Prostate gland (tissue), 2 donors: ENCODE results near the gene TBC1D22A. TPM values are rescaled to one million over a fixed set of nuclear protein-coding genes. Genes with fewer than 3 reads are reported as not detected.

ENCODE experiments used
- DNase-seq: peaks from one replicate; pipeline ENCODE4 v3.0.0-alpha.2; 2019; ENCODE audit warnings: low spot score
- H3K27ac ChIP-seq, 2 donors: fragments of 200-600 bp; sonication (generic); 2 replicates each; pipeline ENCODE4 v1.5.1; 2017 to 2019
- H3K27me3 ChIP-seq: fragments of 200-600 bp; sonication (generic); replicated peaks from 2 replicates; pipeline ENCODE4 v1.5.1; 2019; ENCODE audit not compliant: insufficient read depth
- H3K36me3 ChIP-seq, 2 donors: fragments of 200-600 bp; sonication (generic); 1 replicate in 1 of 2; 2 replicates in 1 of 2; pipeline versions ENCODE4 v1.5.1 to v1.8.1; 2017 to 2019
- H3K4me1 ChIP-seq: fragments of 200-600 bp; sonication (generic); replicated peaks from 2 replicates; pipeline ENCODE4 v1.5.1; 2019
- H3K4me3 ChIP-seq, 2 donors: fragments of 200-600 bp; sonication (generic); 2 replicates each; pipeline ENCODE4 v1.5.1; 2017 to 2019
- H3K9me3 ChIP-seq: fragments of 200-600 bp; sonication (generic); 2 replicates; pipeline ENCODE4 v1.5.1; 2017
- CTCF ChIP-seq, 4 experiments: fragments of 200-600 bp in 2 of 4; fragments of 450-650 bp in 2 of 4; sonication (generic) in 2 of 4; IDR thresholded peaks; 1 replicate in 3 of 4; 2 replicates in 1 of 4; pipeline ENCODE4 v1.5.1; 2016 to 2019; ENCODE audit warnings: antibody characterized with exemption in 4 of 4, mild to moderate bottlenecking in 2 of 4, moderate library complexity in 2 of 4
- POLR2A ChIP-seq: fragments of 450-650 bp; IDR thresholded peaks from one replicate; pipeline ENCODE4 v1.6.1; 2016; ENCODE audit warnings: antibody characterized with exemption, mild to moderate bottlenecking
- POLR2AphosphoS5 ChIP-seq: sonication (generic); formaldehyde crosslinking; IDR thresholded peaks from one replicate; pipeline ENCODE4 v1.6.1; 2017; ENCODE audit warnings: antibody characterized with exemption
- WGBS: methylation state at CpG from one replicate; pipeline ENCODE4 v1.1.5; 2018; 5-methylcytosine and 5-hydroxymethylcytosine counted together
- intact Hi-C: fragments of 100-400 bp; cut with DNase I; formaldehyde crosslinking; loops from one replicate; pipeline ENCODE4 v1.14.2; 2022
- total RNA-seq, 2 donors: library from RNA; depleted of rRNA; stranded (reverse); fragments of >200 nt; gene quantifications; one replicate each; pipeline ENCODE4 v1.1.0, GENCODE V29; 2016

The TBC1D22A gene
- total RNA-seq, 2 donors from 2014 or later: 16.0 to 30.7 TPM

DNA sequence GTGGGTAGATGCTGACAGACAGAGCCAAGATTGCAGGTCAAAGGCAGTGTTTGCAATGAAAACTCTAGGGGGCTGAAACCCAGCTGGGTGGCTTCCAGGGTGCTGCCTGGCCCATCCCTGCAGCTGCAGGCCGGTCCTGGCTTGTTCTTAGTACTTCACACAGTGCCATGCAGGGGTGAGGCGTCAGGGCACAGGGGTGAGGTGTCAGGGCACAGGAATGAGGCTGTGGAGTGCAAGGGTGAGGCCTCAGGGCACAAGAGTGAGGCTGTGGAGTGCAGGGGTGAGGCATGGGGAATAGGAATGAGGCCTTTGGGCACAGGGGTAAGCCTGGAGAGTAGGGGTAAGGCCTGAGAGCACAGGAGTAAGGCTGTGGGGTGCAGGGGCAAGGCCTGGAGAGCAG lies 337.6 kb downstream of the TBC1D22A start:
- Histone ChIP-seq H3K27me3 (no peaks in the 10 kb centered on the region), H3K36me3 (no peaks in the 10 kb centered on the region), H3K4me3 (no peak overlapping the region), H3K9me3 (no peaks in the 10 kb centered on the region), H3K4me1 (no peaks in the 10 kb centered on the region), H3K27ac (no peak overlapping the region)
- WGBS: 60% methylated on average over 2 of the region's 2 CpGs
- no peak for DNase-seq
- intact Hi-C loops: no loop called here
- TF ChIP-seq CTCF (IDR thresholded peaks at IDR 0.05) (no peak), POLR2AphosphoS5 (no peak), POLR2A (no peak)

DNA sequence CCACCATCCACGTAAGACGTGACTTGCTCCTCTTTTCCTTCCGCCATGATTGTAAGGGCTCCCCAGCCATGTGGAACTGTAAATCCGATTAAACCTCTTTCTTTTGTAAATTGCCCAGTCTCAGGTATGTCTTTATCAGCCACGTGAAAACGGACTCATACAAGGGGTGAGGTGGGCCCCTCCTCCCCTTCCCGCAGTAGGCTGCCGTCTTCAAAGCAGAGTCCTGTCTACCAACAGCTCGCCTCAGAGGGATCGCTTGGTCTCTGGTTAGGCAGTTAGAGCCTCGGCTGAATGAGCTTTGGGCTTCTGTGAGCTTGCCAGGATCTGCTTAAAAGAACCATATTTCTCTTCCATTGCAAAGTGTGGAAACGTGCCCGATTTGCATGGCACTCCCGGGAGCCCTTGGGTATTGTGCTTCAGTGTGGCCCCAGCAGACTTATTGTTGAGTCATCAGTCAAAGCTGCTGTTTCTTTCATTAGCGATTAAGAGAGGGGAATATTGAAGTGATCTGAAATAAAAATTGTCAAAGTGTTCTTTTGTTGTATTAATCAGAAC lies 338.3 kb downstream of the TBC1D22A start:
- 80% methylated on average over 15 of the region's 15 CpGs for WGBS

DNA sequence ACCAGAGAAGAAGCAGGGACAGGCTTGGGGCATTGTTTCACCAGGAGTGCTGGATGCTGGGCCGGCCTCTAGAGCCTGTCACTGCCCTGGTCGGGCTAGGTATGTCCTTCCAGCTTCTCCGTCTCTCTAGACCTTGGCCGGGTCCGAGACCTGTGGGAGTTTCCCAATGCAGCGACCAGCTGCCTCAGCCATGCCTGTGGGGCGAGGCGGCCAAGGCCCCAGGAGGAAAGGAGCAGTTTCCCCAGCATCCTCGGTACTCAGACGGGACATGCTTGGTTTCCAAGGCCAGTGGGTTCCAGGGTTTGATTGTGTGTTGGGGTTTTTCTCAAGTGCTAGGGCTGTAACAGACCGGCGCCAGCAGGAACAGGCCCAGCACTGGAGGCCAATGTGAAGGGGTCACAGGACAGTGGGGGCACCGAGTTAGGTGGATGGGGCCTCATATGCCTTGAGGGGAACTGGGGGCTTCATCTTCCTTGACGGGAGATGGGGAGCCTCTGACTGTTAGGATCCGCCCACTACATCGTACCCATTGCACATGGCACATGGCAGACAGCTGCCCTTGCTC lies 339.0 kb downstream of the TBC1D22A start:
- no peaks in the 10 kb centered on the region for H3K4me1 ChIP-seq
- no peak for DNase-seq
- intact Hi-C loops: no loop called here
- H3K4me3 ChIP-seq: no peak overlapping the region
- no peak overlapping the region for H3K27ac ChIP-seq
- over 99% methylated on average over 16 of the region's 16 CpGs for WGBS
- no peaks in the 10 kb centered on the region for H3K36me3 ChIP-seq
- no peaks in the 10 kb centered on the region for H3K27me3 ChIP-seq
- no peak for TF ChIP-seq CTCF (IDR thresholded peaks at IDR 0.05)
- no peak for TF ChIP-seq POLR2A
- no peak for TF ChIP-seq POLR2AphosphoS5
- H3K9me3 ChIP-seq: no peaks in the 10 kb centered on the region

More for the DNA sequence above, 338.3 kb downstream of the TBC1D22A start:
- Histone ChIP-seq H3K9me3 (no peaks in the 10 kb centered on the region), H3K27ac (no peak overlapping the region), H3K4me3 (no peak overlapping the region), H3K4me1 (no peaks in the 10 kb centered on the region), H3K36me3 (no peaks in the 10 kb centered on the region), H3K27me3 (no peaks in the 10 kb centered on the region)
- no peak for DNase-seq
- intact Hi-C loops: no loop called here
- TF ChIP-seq POLR2AphosphoS5 (no peak), POLR2A (no peak), CTCF (IDR thresholded peaks at IDR 0.05) (no peak)

DNA sequence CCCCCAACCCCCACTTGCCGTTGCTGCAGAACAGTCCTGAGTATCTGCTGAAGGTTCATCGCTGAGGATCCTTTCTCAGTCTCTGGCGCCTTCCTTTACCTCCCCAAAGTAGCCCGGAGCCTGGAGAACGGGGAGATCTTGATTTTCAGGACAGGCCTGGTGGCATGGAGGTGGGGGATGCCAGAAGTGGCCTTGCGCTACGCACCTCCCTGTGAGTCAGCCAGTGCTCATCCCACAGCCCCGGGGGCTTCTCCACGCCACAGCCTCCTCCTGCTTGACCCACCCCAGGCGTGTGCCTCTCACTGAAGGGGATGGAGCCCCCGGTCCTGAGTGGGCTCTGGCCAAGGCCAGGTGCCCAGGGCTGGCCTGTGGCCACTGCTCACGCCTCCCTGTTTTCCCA lies 339.6 kb downstream of the TBC1D22A start:
- WGBS: 85% methylated on average over 12 of the region's 12 CpGs
- Histone ChIP-seq H3K4me1 (no peaks in the 10 kb centered on the region), H3K27ac (no peak overlapping the region), H3K36me3 (no peaks in the 10 kb centered on the region), H3K9me3 (no peaks in the 10 kb centered on the region), H3K27me3 (no peaks in the 10 kb centered on the region), H3K4me3 (no peak overlapping the region)
- TF ChIP-seq CTCF (IDR thresholded peaks at IDR 0.05): no peak
- no peak for TF ChIP-seq POLR2A
- no peak for TF ChIP-seq POLR2AphosphoS5
- no peak for DNase-seq
- intact Hi-C loops: no loop called here

GRCh38 chr22:47102648-47103047 lies 340.2 kb downstream of the TBC1D22A start:
- H3K27ac ChIP-seq: no peak overlapping the region
- TF ChIP-seq POLR2AphosphoS5 (no peak), CTCF (IDR thresholded peaks at IDR 0.05) (no peak), POLR2A (no peak)
- H3K4me3 ChIP-seq: no peak overlapping the region
- H3K4me1 ChIP-seq: no peaks in the 10 kb centered on the region
- DNase-seq: no peak
- 70% methylated on average over 2 of the region's 2 CpGs for WGBS
- no peaks in the 10 kb centered on the region for H3K36me3 ChIP-seq
- H3K9me3 ChIP-seq: no peaks in the 10 kb centered on the region
- intact Hi-C loops: no loop called here
- no peaks in the 10 kb centered on the region for H3K27me3 ChIP-seq
